GM23338 (cell line): ENCODE results near the gene OR52B6.
"Not testable (repeated sequence)": the region's sequence is repeated elsewhere in the genome, so short reads cannot be mapped to it uniquely, and the experiment has no call there.

ENCODE experiments used
- CTCF ChIP-seq, 2 experiments: fragments of 200-600 bp in 1 of 2; sonication (generic) in 1 of 2; conservative IDR thresholded peaks; 2 replicates each; pipeline versions ENCODE4 v1.5.1 to v1.6.1; 2016 to 2017; ENCODE audit warnings: antibody characterized with exemption in 2 of 2, low read depth in 2 of 2, mild to moderate bottlenecking in 2 of 2, moderate library complexity in 1 of 2
- POLR2AphosphoS5 ChIP-seq: IDR thresholded peaks from 2 replicates; pipeline ENCODE4 v1.6.1; 2016; ENCODE audit warnings: antibody characterized with exemption, low read depth

- not testable (repeated sequence) for TF ChIP-seq CTCF (conservative IDR thresholded peaks at IDR 0.05; ENCODE audit: low read depth in 2 of 2); POLR2AphosphoS5
These were observed 9.2 kb downstream of the OR52B6 start for GRCh38 chr11:5589906-5590305.
